Measurements from ENCODE around the gene STK24. TPM values are rescaled to one million over a fixed set of nuclear protein-coding genes. Genes with fewer than 3 reads are reported as not detected.

The STK24 gene
- total RNA-seq, 3 donors from 2014 or later, result 135 to 152 (median 142) TPM

DNA sequence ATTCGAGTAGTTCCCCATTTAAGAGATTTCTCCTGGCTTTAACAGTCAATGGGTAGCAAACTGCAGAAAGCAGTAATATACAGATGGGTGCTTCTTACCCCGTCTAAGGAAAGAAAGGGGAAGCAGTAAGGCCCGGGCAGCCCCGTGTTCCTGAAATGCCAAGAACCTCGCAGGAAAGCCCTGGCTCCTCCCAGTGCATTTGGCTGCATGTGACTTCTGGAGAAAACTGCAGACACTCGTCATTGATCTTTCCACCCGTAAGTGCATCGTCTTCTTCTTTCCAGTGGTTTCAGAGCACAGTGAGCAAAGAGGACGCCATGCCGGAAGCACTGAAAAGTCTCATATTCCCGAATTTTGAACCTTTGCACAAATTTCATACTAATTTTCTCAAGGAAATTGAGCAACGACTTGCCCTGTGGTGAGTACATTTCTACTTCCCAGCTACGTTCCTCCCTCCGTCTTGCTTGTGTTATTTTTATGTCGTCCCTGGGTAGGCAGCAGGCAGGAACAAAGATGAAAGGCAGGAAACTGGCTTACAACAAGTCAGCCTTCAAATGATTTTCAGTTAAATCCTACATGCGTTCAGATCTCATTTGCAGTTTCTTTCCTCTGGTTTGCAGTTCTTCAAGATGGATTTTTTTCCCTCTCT lies 165.2 kb downstream of the STK24 start:
- Mint-ChIP-seq H3K4me1 (ENCODE audit: low read depth) (peaks cover 11% of the 10 kb centered on the region), H3K36me3 (ENCODE audit: insufficient read depth) (no peaks in the 10 kb centered on the region), H3K9me3 (peaks cover under 1% of the 10 kb centered on the region), H3K27me3 (ENCODE audit: low read depth) (peaks cover 9% of the 10 kb centered on the region), H3K4me3 (peak overlapping the region; percentile 62)
- ATAC-seq (no peak), DNase-seq (no peak)

DNA sequence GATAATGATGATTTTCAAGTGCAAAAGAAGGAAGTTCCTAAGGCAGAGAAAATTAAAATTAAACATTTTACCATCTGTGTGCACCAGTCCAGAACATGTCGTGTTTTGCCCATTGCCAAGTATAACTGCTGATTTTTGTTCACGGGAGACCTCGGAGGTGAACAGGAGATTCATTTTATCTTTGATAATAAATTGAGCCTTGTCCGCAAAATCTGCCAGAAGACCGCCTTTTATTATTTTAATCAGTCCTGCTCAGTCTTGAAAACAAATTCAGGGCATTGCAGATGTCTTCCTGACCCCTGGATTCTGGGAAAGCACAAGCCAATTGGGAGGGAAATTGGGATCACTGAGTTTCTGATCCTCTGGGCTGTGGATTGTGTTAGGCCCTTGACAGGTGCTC lies 165.9 kb downstream of the STK24 start:
- ATAC-seq, result no peak
- no peak overlapping the region for H3K4me3 Mint-ChIP-seq
- peaks cover 11% of the 10 kb centered on the region for H3K4me1 Mint-ChIP-seq (ENCODE audit: low read depth)
- DNase-seq, result no peak
- no peaks in the 10 kb centered on the region for H3K9me3 Mint-ChIP-seq
- H3K36me3 Mint-ChIP-seq (ENCODE audit: insufficient read depth), result no peaks in the 10 kb centered on the region
- peaks cover 9% of the 10 kb centered on the region for H3K27me3 Mint-ChIP-seq (ENCODE audit: low read depth)

DNA sequence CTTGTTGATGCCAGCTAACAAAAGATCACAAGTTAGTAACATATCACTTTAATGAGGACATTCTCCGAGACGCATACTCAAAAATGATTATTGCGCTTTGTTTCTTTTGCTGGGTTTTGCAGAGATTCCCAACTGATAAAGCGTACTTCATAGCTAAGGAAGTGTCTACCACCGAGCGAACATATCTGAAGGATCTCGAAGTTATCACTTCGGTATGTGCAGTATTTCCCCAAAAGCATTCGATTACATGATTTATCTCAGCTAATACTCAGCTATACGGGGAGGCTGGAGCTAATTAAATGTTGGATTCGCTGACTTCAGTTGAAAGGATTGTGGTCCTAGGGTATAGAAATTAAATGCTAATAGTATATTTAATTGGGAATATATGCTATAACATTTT lies 166.3 kb downstream of the STK24 start:
- no peaks in the 10 kb centered on the region for H3K9me3 Mint-ChIP-seq
- no peaks in the 10 kb centered on the region for H3K36me3 Mint-ChIP-seq (ENCODE audit: insufficient read depth)
- no peak for ATAC-seq
- H3K4me1 Mint-ChIP-seq (ENCODE audit: low read depth), result peaks cover 11% of the 10 kb centered on the region
- H3K27me3 Mint-ChIP-seq (ENCODE audit: low read depth), result peaks cover 7% of the 10 kb centered on the region
- DNase-seq, result no peak
- H3K4me3 Mint-ChIP-seq, result no peak overlapping the region

DNA sequence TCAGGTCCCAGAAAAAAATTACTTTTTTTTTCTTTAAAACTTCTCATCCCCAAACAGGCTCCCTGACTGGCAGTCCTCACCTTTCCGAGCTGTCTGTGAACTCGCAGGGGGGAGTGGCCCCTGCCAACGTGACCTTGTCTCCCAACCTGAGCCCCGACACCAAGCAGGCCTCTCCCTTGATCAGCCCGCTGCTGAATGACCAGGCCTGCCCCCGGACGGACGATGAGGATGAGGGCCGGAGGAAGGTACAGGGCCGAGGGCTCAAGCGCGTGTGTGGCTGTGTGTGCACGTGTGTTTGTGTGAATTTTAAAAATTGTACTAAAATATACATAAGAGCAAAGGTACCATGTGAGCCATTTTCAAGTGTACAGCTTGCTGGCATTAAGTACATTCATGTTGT lies 167.6 kb downstream of the STK24 start:
- Mint-ChIP-seq H3K9me3 (no peaks in the 10 kb centered on the region), H3K4me1 (ENCODE audit: low read depth) (peaks cover 13% of the 10 kb centered on the region), H3K4me3 (no peak overlapping the region), H3K36me3 (ENCODE audit: insufficient read depth) (no peaks in the 10 kb centered on the region), H3K27me3 (ENCODE audit: low read depth) (peaks cover 9% of the 10 kb centered on the region)
- DNase-seq (no peak), ATAC-seq (no peak)

DNA sequence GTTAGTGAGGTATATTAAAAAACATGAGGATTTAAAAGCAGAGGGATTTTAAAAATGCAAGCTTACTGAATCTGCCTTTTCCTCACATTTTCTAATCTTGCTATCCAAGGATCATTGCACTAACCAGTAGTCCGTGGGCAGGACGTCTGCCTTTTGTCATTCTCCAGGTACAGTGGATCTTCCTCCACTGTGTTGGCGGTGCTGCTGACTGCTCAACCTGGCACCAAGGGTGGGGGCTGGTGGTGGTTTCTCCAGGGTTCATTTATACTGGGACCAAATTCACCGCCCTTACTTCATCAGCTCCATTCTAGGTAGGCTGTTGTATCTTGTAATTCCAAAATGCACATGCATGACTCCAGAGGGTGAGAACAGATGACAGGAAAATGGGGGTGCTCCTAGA lies 169.3 kb downstream of the STK24 start:
- H3K9me3 Mint-ChIP-seq, result no peaks in the 10 kb centered on the region
- peaks cover 9% of the 10 kb centered on the region for H3K27me3 Mint-ChIP-seq (ENCODE audit: low read depth)
- ATAC-seq (no peak), DNase-seq (no peak)
- H3K4me3 Mint-ChIP-seq, result no peak overlapping the region
- no peaks in the 10 kb centered on the region for H3K36me3 Mint-ChIP-seq (ENCODE audit: insufficient read depth)
- H3K4me1 Mint-ChIP-seq (ENCODE audit: low read depth), result peaks cover 13% of the 10 kb centered on the region

DNA sequence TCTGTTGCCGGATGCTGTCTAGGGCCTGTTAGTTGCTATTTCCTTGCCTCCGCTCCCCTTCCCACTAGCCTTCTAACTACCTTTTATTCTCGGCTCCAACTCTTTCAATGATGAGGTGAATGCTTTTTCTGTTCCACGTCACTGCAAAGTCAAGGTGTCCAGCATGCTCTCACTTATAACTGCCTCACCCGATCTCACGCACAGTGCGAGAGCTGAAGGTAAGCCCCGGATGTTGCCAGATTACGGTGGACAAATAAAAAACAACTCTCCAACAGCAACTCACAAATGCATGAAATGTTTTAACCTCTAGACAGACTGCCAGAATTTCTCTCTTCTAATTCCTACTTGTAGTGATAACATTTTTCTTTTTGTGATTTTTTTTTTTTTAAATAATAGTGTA lies 169.9 kb downstream of the STK24 start:
- ATAC-seq (no peak), DNase-seq (no peak)
- Mint-ChIP-seq H3K9me3 (no peaks in the 10 kb centered on the region), H3K27me3 (ENCODE audit: low read depth) (peaks cover 9% of the 10 kb centered on the region), H3K4me3 (no peak overlapping the region), H3K36me3 (ENCODE audit: insufficient read depth) (no peaks in the 10 kb centered on the region), H3K4me1 (ENCODE audit: low read depth) (peaks cover 8% of the 10 kb centered on the region)

DNA sequence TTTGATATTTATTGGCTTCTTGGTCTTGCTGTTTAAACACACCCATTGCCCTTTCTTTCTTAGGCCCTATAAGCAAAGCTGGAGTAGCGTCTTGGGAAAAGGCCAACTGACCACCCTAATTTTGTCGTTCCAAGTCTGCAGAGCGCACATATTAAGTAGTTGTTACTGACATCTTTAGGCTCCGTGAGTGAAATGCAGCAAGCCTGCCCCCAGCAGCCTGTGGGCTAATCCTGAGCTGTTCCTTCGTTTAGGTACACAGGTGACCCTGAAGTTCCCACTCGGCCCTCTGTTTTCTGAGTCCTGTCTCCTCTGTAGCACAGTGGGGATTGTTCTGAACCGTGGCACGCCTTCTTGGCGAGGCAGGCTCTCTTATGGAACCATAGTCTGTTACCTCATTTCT lies 170.5 kb downstream of the STK24 start:
- Mint-ChIP-seq H3K27me3 (ENCODE audit: low read depth) (peaks cover 9% of the 10 kb centered on the region), H3K36me3 (ENCODE audit: insufficient read depth) (no peaks in the 10 kb centered on the region), H3K9me3 (no peaks in the 10 kb centered on the region), H3K4me1 (ENCODE audit: low read depth) (peaks cover 2% of the 10 kb centered on the region), H3K4me3 (no peak overlapping the region)
- no peak for DNase-seq
- no peak for ATAC-seq

DNA sequence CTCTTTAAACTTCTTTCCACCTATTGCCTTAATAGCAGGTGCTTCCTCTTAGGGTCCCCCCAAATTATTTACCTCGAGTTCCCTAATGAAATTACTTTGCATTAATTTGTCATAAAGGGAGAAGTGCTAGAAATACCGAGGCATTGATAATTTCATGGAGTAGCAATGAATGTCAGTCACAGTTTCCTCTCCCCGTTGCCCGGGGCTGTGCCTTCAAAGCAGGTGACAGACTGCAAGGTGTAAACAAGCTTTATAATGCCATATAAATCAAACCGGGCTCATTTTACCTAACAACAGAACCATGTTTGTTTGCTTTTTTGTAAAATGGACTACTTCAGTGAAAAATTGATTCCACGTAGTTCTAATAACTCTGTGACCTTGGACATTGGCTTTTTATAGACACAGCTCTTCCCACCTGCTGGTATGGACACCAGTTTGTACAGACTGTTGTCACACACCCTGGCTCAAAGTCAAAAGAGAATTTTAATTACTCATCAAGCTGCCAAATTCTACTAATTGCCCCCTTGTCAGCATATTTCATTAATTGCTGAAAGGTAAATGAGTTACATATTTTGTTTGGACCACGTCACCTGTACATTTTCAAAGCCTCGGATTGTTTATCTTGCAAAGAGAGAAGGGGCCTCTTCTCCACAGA lies 171.1 kb downstream of the STK24 start:
- Mint-ChIP-seq H3K9me3 (no peaks in the 10 kb centered on the region), H3K36me3 (ENCODE audit: insufficient read depth) (no peaks in the 10 kb centered on the region), H3K4me3 (no peak overlapping the region), H3K4me1 (ENCODE audit: low read depth) (peaks cover 2% of the 10 kb centered on the region), H3K27me3 (ENCODE audit: low read depth) (peaks cover 10% of the 10 kb centered on the region)
- DNase-seq (no peak), ATAC-seq (no peak)

DNA sequence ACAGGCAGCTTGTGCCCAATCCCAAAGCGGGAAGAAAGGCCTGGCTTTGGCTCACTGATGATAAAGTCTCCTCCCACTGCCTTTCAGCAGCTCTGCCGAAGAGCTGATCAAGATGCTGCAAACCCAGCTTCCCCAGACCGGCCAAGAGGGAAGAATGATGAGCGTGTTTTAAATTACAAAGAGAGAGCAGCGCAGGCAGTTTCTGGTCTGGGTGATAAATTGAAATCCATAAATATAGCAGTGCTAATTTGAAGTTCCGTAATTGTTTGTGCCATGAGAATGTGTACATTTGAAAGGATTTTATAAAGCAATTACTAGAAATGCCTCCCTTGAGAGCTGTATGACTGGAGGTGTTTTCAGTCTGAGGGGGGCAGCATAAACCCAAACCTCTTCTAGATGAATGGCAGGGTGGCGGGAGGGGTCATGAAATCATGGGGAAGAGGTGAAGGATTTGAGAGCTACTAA lies 171.8 kb downstream of the STK24 start:
- H3K27me3 Mint-ChIP-seq (ENCODE audit: low read depth), result peaks cover 10% of the 10 kb centered on the region
- peaks cover 2% of the 10 kb centered on the region for H3K4me1 Mint-ChIP-seq (ENCODE audit: low read depth)
- H3K36me3 Mint-ChIP-seq (ENCODE audit: insufficient read depth), result no peaks in the 10 kb centered on the region
- DNase-seq, result no peak
- no peaks in the 10 kb centered on the region for H3K9me3 Mint-ChIP-seq
- ATAC-seq, result no peak
- H3K4me3 Mint-ChIP-seq, result no peak overlapping the region

DNA sequence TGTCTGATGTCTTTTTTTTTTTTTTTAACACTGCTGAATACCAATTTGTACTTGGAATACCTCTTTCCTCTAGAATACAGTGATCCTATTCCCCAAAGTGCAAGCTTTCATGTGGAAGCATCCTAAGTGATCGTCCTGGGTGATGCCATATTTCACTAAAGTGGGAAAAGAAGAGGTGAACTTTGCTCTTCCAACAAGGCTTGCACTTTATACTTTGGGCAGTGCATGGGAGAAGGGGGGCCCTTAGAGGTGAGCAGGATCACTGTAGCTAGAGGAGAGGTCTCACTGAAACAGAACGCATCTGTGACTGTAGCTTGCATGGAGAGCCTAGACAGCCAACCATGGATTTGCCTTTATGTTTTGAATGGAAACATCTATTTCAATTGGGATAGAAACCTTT lies 173.8 kb downstream of the STK24 start:
- no peaks in the 10 kb centered on the region for H3K36me3 Mint-ChIP-seq (ENCODE audit: insufficient read depth)
- peaks cover 2% of the 10 kb centered on the region for H3K4me1 Mint-ChIP-seq (ENCODE audit: low read depth)
- H3K4me3 Mint-ChIP-seq, result no peak overlapping the region
- ATAC-seq (no peak), DNase-seq (no peak)
- no peaks in the 10 kb centered on the region for H3K9me3 Mint-ChIP-seq
- H3K27me3 Mint-ChIP-seq (ENCODE audit: low read depth), result peaks cover 10% of the 10 kb centered on the region

DNA sequence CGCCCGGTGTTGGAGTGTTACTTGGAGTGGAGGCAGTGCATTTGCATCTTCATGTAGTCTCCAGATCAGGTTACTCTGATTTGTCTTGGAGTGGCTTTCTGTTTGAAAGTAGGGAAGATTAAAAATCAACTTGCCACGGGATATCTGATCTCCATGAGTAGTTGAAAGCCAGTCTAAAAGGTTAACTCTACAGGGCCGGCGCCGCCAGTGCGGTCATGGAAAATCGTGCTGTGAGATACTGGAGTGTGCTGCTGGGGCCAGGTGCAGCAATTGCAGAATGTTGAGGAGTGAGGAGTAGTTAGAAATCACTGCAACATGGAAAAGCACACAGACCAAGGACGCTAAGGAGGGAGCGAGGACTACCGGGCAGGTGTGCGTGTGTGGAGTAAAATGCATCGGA lies 175.0 kb downstream of the STK24 start:
- H3K36me3 Mint-ChIP-seq (ENCODE audit: insufficient read depth), result no peaks in the 10 kb centered on the region
- peaks cover 16% of the 10 kb centered on the region for H3K27me3 Mint-ChIP-seq (ENCODE audit: low read depth)
- H3K4me3 Mint-ChIP-seq, result no peak overlapping the region
- DNase-seq, result no peak
- H3K4me1 Mint-ChIP-seq (ENCODE audit: low read depth), result peaks cover 2% of the 10 kb centered on the region
- no peak for ATAC-seq
- H3K9me3 Mint-ChIP-seq, result no peaks in the 10 kb centered on the region

DNA sequence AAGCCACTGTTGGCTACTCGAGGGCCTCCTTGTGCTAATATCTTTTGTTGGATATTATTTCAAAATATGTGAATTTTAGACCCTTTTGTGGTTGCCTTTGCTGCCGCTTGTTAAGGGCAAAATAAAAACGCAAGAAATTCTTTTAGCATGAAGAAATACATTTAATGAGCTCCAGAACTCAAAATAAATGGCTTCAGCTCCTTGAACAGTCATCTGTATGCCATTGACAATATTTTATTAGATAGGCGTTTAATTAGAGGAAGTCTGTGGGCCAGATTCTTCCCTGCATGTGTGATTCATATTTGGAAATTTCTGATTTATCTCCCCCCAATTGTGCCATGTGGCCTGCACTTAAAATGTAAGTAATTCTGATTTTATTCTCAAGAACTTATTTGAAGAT lies 177.2 kb downstream of the STK24 start:
- Mint-ChIP-seq H3K4me1 (ENCODE audit: low read depth) (no peaks in the 10 kb centered on the region), H3K27me3 (ENCODE audit: low read depth) (peaks cover 20% of the 10 kb centered on the region), H3K9me3 (no peaks in the 10 kb centered on the region), H3K4me3 (no peak overlapping the region), H3K36me3 (ENCODE audit: insufficient read depth) (no peaks in the 10 kb centered on the region)
- ATAC-seq (no peak), DNase-seq (no peak)

DNA sequence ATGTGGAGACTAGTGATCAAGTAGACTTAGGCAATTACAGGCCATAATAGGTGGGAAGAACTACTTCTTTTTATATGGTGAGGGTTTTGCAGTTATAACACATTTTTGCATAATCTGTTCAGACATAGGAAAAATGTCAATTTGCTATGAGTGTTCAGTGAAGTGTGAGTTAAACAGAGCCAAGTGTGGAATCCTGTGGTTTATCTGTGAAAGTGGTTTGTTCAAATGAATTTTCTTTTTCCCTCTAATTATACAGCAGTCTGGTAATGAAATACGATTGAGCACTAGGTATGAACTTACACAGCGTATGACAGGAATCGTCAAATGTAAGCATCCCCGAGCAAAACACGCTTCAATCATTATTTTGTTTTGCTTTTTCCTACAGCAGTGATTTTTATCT lies 178.3 kb downstream of the STK24 start:
- H3K36me3 Mint-ChIP-seq (ENCODE audit: insufficient read depth), result no peaks in the 10 kb centered on the region
- H3K9me3 Mint-ChIP-seq, result no peaks in the 10 kb centered on the region
- DNase-seq (no peak), ATAC-seq (no peak)
- H3K4me3 Mint-ChIP-seq, result no peak overlapping the region
- H3K27me3 Mint-ChIP-seq (ENCODE audit: low read depth), result peaks cover 20% of the 10 kb centered on the region
- no peaks in the 10 kb centered on the region for H3K4me1 Mint-ChIP-seq (ENCODE audit: low read depth)

DNA sequence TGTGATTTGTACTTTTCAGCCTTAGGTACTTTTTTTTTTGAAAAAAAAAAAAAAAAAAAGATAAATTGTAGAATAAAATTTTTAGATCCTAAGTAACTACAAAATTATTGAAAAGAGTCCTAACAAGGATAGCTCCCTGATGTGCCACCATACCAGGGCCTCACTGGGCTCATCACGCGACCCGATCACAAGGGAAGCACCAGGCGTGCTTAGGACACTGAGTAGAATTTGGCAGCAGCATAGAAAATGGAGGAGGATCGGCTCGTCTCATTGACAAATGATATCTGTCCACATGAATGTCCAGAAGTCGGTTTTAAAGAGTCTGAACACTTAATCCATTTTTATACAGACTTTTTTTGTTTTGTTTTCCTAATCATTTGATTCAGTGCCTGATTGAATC lies 179.0 kb downstream of the STK24 start:
- Mint-ChIP-seq H3K4me3 (no peak overlapping the region), H3K36me3 (ENCODE audit: insufficient read depth) (no peaks in the 10 kb centered on the region), H3K27me3 (ENCODE audit: low read depth) (peaks cover 21% of the 10 kb centered on the region), H3K9me3 (no peaks in the 10 kb centered on the region), H3K4me1 (ENCODE audit: low read depth) (no peaks in the 10 kb centered on the region)
- no peak for ATAC-seq
- DNase-seq, result no peak

DNA sequence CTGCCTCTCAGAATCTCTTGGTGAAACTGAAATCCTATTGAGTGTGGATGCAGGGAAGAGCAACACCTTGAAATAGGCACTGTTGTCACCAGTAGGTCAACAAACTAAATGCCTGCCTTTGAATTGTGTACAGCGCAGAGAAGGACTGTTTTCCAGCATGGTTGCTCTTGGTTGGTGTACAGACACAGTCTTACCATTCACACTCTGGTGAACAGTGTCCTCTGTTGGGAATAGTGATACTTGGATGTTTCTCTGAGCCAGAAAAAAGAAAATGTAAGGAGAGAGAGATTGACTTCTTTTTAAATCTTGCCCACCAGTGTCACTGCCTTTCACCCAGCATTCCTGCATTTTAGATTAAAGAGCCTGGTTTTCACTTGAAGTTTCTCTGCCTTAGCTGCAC lies 179.7 kb downstream of the STK24 start:
- no peaks in the 10 kb centered on the region for H3K9me3 Mint-ChIP-seq
- no peaks in the 10 kb centered on the region for H3K36me3 Mint-ChIP-seq (ENCODE audit: insufficient read depth)
- no peak for DNase-seq
- peaks cover 23% of the 10 kb centered on the region for H3K27me3 Mint-ChIP-seq (ENCODE audit: low read depth)
- H3K4me1 Mint-ChIP-seq (ENCODE audit: low read depth), result no peaks in the 10 kb centered on the region
- ATAC-seq, result no peak
- H3K4me3 Mint-ChIP-seq, result no peak overlapping the region

Measured in activated T-cell treated with anti-CD3 and anti-CD28 coated beads, Interleukin-2, amount 50 U/mL, for 4 hours (primary cell).